ENCODE results near the gene PEPD. TPM values are rescaled to one million over a fixed set of nuclear protein-coding genes. Genes with fewer than 3 reads are reported as not detected.
"Not testable (repeated sequence)": the region's sequence is repeated elsewhere in the genome, so short reads cannot be mapped to it uniquely, and the experiment has no call there.

PEPD gene
- total and polyA plus RNA-seq, 4 donors = 37.3 to 211 (median 117) TPM

DNA sequence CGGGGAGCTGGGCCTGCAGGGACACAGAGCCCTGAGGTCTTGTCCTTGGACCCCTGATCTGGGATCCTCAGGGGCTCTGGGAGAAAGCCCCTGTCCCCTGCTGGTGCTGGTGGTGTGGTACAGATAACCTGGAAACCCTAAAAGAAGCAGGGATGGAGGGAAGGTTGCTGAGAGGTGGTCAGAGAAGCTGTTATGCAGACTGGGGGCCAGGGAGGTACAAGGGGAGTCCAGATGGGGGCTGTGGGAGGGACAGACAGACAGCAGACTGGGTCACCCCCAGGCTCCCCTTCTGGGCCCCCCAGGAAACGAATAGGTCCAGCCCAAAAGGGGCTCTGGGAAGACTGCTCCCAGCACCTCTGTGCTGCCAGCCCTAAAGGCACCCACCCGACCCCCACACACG lies 34.7 kb upstream of the PEPD start:
- no peak overlapping the region for H3K27ac ChIP-seq (ENCODE audit: low read depth in 1 of 2, low read length in 2 of 2)
- no peak overlapping the region for H3K9ac ChIP-seq (ENCODE audit: low read depth in 1 of 2, low read length in 2 of 2)
- WGBS = 54% methylated on average over 4 of the region's 4 CpGs
- TF ChIP-seq FOXA2 (IDR thresholded peaks at IDR 0.05) (no peak), YY1 (IDR thresholded peaks at IDR 0.05) (no peak), NR2F2 (IDR thresholded peaks at IDR 0.05) (no peak), JUND (IDR thresholded peaks at IDR 0.05) (no peak)
- no peaks in the 10 kb centered on the region for H3K36me3 ChIP-seq (ENCODE audit: control insufficient read depth in 4 of 4, insufficient read depth in 3 of 4, low read depth in 1 of 4, low read length in 3 of 4)
- no peaks in the 10 kb centered on the region for H3K9me3 ChIP-seq (ENCODE audit: control insufficient read depth in 4 of 4, low read length in 3 of 4)
- H3K4me3 ChIP-seq (ENCODE audit: low read depth in 1 of 3, low read length in 3 of 3) = no peak overlapping the region
- H3K4me1 ChIP-seq (ENCODE audit: control insufficient read depth in 4 of 4, insufficient read depth in 4 of 4, low read length in 3 of 4) = no peaks in the 10 kb centered on the region
- peaks cover 0 to 5% (median 0%) of the 10 kb centered on the region in 4 donors for H3K27me3 ChIP-seq (ENCODE audit: control insufficient read depth in 4 of 4, insufficient read depth in 4 of 4, low read length in 3 of 4)
- DNase-seq (ENCODE audit: low spot score) = no peak

DNA sequence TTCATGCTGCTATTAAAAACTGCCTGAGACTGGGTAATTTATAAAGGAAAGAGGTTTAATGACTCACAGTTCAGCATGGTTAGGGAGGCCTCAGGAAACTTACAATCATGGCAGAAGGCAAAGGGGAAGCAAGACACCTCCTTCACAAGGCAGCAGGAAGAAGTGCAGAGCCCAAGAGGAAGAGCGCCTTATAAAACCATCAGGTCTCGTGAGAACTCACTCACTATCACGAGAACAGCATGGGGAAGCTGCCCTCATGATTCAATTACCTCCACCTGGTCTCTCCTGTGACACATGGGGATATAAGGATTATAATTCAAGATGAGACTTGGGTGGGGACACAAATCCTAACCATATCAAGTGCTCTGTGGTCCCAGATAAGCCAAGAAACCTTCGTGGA lies 34.1 kb upstream of the PEPD start:
- H3K4me1 ChIP-seq (ENCODE audit: control insufficient read depth in 4 of 4, insufficient read depth in 4 of 4, low read length in 3 of 4); H3K27ac ChIP-seq (ENCODE audit: low read depth in 1 of 2, low read length in 2 of 2); H3K9ac ChIP-seq (ENCODE audit: low read depth in 1 of 2, low read length in 2 of 2); H3K9me3 ChIP-seq (ENCODE audit: control insufficient read depth in 4 of 4, low read length in 3 of 4); H3K36me3 ChIP-seq (ENCODE audit: control insufficient read depth in 4 of 4, insufficient read depth in 3 of 4, low read depth in 1 of 4, low read length in 3 of 4); DNase-seq (ENCODE audit: low spot score); H3K4me3 ChIP-seq (ENCODE audit: low read depth in 1 of 3, low read length in 3 of 3); H3K27me3 ChIP-seq (ENCODE audit: control insufficient read depth in 4 of 4, insufficient read depth in 4 of 4, low read length in 3 of 4): not testable (repeated sequence)
- 55% methylated on average over 4 of the region's 4 CpGs for WGBS

DNA sequence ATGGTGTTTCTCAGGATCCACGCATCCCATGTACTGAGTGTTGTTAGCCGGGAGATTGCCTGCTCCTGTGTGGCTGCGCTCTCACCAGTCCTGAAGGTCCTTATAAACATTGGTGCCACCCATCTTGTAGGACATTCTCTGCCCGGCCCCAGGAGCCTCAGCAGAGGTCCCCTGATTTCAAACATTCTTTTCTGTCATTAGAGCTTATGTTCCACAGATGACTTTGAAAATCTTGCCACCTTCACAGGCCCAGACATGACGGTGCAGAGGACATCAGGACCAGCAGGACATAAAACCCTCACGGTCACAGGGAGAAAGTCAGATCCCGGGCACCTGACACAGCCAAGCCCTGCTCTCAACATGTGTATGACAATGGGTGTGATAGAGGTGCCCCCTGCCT lies 33.2 kb upstream of the PEPD start:
- Histone ChIP-seq H3K27me3 (ENCODE audit: control insufficient read depth in 4 of 4, insufficient read depth in 4 of 4, low read length in 3 of 4) (peaks cover 0 to 5% (median 0%) of the 10 kb centered on the region in 4 donors), H3K4me1 (ENCODE audit: control insufficient read depth in 4 of 4, insufficient read depth in 4 of 4, low read length in 3 of 4) (no peaks in the 10 kb centered on the region), H3K27ac (ENCODE audit: low read depth in 1 of 2, low read length in 2 of 2) (no peak overlapping the region), H3K4me3 (ENCODE audit: low read depth in 1 of 3, low read length in 3 of 3) (no peak overlapping the region), H3K9me3 (ENCODE audit: control insufficient read depth in 4 of 4, low read length in 3 of 4) (no peaks in the 10 kb centered on the region), H3K36me3 (ENCODE audit: control insufficient read depth in 4 of 4, insufficient read depth in 3 of 4, low read depth in 1 of 4, low read length in 3 of 4) (no peaks in the 10 kb centered on the region), H3K9ac (ENCODE audit: low read depth in 1 of 2, low read length in 2 of 2) (no peak overlapping the region)
- WGBS = 91% methylated on average over 7 of the region's 7 CpGs
- TF ChIP-seq, protein P1, sequence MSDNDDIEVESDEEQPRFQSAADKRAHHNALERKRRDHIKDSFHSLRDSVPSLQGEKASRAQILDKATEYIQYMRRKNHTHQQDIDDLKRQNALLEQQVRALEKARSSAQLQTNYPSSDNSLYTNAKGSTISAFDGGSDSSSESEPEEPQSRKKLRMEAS (IDR thresholded peaks at IDR 0.05) = no peak
- no peak for TF ChIP-seq SP1 (IDR thresholded peaks at IDR 0.05)
- TF ChIP-seq HNF4G (IDR thresholded peaks at IDR 0.05) = no peak
- TF ChIP-seq FOXA1 (IDR thresholded peaks at IDR 0.05) = no peak
- no peak for TF ChIP-seq YY1 (IDR thresholded peaks at IDR 0.05)
- no peak for TF ChIP-seq RAD21 (IDR thresholded peaks at IDR 0.05)
- TF ChIP-seq GABPA (IDR thresholded peaks at IDR 0.05 in 1 of 2, conservative IDR thresholded peaks at IDR 0.05 in 1 of 2) = no peak
- no peak for TF ChIP-seq TAF1 (conservative IDR thresholded peaks at IDR 0.05)
- no peak for TF ChIP-seq ATF3 (IDR thresholded peaks at IDR 0.05)
- TF ChIP-seq, protein P2, sequence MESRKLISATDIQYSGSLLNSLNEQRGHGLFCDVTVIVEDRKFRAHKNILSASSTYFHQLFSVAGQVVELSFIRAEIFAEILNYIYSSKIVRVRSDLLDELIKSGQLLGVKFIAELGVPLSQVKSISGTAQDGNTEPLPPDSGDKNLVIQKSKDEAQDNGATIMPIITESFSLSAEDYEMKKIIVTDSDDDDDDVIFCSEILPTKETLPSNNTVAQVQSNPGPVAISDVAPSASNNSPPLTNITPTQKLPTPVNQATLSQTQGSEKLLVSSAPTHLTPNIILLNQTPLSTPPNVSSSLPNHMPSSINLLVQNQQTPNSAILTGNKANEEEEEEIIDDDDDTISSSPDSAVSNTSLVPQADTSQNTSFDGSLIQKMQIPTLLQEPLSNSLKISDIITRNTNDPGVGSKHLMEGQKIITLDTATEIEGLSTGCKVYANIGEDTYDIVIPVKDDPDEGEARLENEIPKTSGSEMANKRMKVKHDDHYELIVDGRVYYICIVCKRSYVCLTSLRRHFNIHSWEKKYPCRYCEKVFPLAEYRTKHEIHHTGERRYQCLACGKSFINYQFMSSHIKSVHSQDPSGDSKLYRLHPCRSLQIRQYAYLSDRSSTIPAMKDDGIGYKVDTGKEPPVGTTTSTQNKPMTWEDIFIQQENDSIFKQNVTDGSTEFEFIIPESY (IDR thresholded peaks at IDR 0.05) = no peak
- DNase-seq (ENCODE audit: low spot score) = no peak

DNA sequence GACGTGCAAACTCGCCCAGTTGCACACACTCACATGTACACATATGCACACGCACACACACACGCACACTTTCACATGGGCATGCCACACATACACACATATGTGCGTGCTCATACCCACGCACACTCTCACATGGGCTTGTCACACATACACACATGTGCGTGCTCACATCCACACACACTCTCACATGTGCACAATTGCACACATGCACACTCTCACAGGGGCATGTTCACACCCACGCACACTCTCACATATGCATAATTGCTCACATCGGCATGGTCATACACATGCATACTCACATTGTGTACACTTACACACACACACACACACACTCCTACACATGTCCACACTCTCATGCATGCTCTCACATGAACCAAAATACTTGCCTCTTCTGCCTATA lies 32.8 kb upstream of the PEPD start:
- TF ChIP-seq, protein P2 (IDR thresholded peaks at IDR 0.05) = no peak
- TF ChIP-seq REST (IDR thresholded peaks at IDR 0.05) = no peak
- TF ChIP-seq JUND (IDR thresholded peaks at IDR 0.05) = no peak

More for the DNA sequence above, 32.8 kb upstream of the PEPD start:
- Histone ChIP-seq H3K9ac (ENCODE audit: low read depth in 1 of 2, low read length in 2 of 2) (no peak overlapping the region), H3K4me1 (ENCODE audit: control insufficient read depth in 4 of 4, insufficient read depth in 4 of 4, low read length in 3 of 4) (no peaks in the 10 kb centered on the region), H3K27ac (ENCODE audit: low read depth in 1 of 2, low read length in 2 of 2) (no peak overlapping the region), H3K4me3 (ENCODE audit: low read depth in 1 of 3, low read length in 3 of 3) (no peak overlapping the region), H3K36me3 (ENCODE audit: control insufficient read depth in 4 of 4, insufficient read depth in 3 of 4, low read depth in 1 of 4, low read length in 3 of 4) (no peaks in the 10 kb centered on the region), H3K27me3 (ENCODE audit: control insufficient read depth in 4 of 4, insufficient read depth in 4 of 4, low read length in 3 of 4) (peaks cover 0 to 5% (median 0%) of the 10 kb centered on the region in 4 donors), H3K9me3 (ENCODE audit: control insufficient read depth in 4 of 4, low read length in 3 of 4) (no peaks in the 10 kb centered on the region)
- DNase-seq (ENCODE audit: low spot score) = no peak
- 94% methylated on average over 9 of the region's 9 CpGs for WGBS

Data from liver (tissue), 9 donors.